Panc1 (cell line): ENCODE measurements around the gene CREBBP.
"Not testable (repeated sequence)": the region's sequence is repeated elsewhere in the genome, so short reads cannot be mapped to it uniquely, and the experiment has no call there.

Source experiments
- POLR2AphosphoS5 ChIP-seq: IDR thresholded peaks from 2 replicates; pipeline ENCODE4 v1.6.1; 2012; ENCODE audit warnings: mild to moderate bottlenecking, low read depth, low read length, moderate library complexity
- SIN3A ChIP-seq: IDR thresholded peaks from 2 replicates; pipeline ENCODE4 v1.6.1; 2012; ENCODE audit warnings: low read depth, mild to moderate bottlenecking, low read length, moderate library complexity, borderline replicate concordance; ENCODE audit not compliant: insufficient read depth
- TF ChIP-seq, protein P1 (sequence below): fragments of 450-650 bp; IDR thresholded peaks from 2 replicates; pipeline ENCODE4 v1.5.1; 2017; ENCODE audit warnings: mild to moderate bottlenecking

DNA sequence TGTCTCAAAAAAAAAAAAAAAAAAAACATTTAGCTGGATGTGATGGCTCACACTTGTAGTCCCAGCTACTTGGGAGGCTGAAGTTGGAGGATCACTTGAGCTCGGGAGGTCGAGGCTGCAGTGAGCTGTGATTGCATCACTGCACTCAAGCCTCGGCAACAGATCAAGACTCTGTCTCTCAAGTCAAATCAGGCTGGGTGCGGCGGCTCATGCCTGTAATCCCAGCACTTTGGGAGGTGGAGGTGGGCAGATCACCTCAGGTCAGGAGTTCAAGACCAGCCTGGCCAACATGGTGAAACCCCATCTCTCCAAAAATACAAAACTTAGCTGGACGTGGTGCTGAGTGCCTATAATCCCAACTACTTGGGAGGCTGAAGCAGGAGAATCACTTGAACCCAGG is 31.2 kb upstream of the CREBBP start:
- not testable (repeated sequence) for TF ChIP-seq SIN3A, POLR2AphosphoS5
- TF ChIP-seq, protein P1, sequence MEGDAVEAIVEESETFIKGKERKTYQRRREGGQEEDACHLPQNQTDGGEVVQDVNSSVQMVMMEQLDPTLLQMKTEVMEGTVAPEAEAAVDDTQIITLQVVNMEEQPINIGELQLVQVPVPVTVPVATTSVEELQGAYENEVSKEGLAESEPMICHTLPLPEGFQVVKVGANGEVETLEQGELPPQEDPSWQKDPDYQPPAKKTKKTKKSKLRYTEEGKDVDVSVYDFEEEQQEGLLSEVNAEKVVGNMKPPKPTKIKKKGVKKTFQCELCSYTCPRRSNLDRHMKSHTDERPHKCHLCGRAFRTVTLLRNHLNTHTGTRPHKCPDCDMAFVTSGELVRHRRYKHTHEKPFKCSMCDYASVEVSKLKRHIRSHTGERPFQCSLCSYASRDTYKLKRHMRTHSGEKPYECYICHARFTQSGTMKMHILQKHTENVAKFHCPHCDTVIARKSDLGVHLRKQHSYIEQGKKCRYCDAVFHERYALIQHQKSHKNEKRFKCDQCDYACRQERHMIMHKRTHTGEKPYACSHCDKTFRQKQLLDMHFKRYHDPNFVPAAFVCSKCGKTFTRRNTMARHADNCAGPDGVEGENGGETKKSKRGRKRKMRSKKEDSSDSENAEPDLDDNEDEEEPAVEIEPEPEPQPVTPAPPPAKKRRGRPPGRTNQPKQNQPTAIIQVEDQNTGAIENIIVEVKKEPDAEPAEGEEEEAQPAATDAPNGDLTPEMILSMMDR = not testable (repeated sequence)
